OCI-LY7 (cell line): ENCODE data around the gene KDM3B. TPM values are rescaled to one million over a fixed set of nuclear protein-coding genes. Genes with fewer than 3 reads are reported as not detected.

Source experiments
- BruUV-seq: library from RNA; stranded (reverse); fragments of 400-500 nt; replicated peaks from 2 replicates; lab custom pipeline; 2021; lab: Mats Ljungman, UMichigan
- CTCF ChIA-PET: fragments of 300-600 bp; sonication (Branson Sonifier 250); formaldehyde crosslinking; loops from one replicate; lab custom pipeline; 2022; ENCODE audit warnings: antibody characterized with exemption; ENCODE audit not compliant: unreplicated experiment; lab: Charles Lee
- POLR2A ChIA-PET: fragments of 300-600 bp; sonication (Branson Sonifier 250); formaldehyde crosslinking; loops from one replicate; lab custom pipeline; 2022; ENCODE audit warnings: antibody characterized with exemption; lab: Charles Lee
- DNase-seq: peaks from one replicate; pipeline ENCODE4 v3.0.0-alpha.2; 2015; ENCODE audit warnings: low spot score
- H2AFZ ChIP-seq: fragments of 200-600 bp; sonication (generic), shearing (Covaris generic); 2 replicates; pipeline ENCODE4 v1.6.1; 2014; ENCODE audit warnings: mild to moderate bottlenecking, antibody characterized with exemption, low read length, moderate library complexity
- H3K27ac ChIP-seq: fragments of 200-600 bp; sonication (generic); 2 replicates; pipeline ENCODE4 v1.5.1; 2014; ENCODE audit warnings: mixed run types, low read depth, mild to moderate bottlenecking, moderate library complexity, low read length, inconsistent platforms; ENCODE audit not compliant: poor library complexity, severe bottlenecking
- H3K36me3 ChIP-seq: fragments of 200-600 bp; sonication (generic); 2 replicates; pipeline ENCODE4 v1.6.1; 2014; ENCODE audit warnings: mild to moderate bottlenecking, antibody characterized with exemption, low read length, moderate library complexity, mixed read lengths; ENCODE audit not compliant: insufficient read depth
- H3K4me1 ChIP-seq: fragments of 200-600 bp; sonication (generic); 2 replicates; pipeline ENCODE4 v1.5.1; 2014; ENCODE audit warnings: mild to moderate bottlenecking, low read length; ENCODE audit not compliant: insufficient read depth, poor library complexity, severe bottlenecking
- H3K4me2 ChIP-seq: fragments of 200-600 bp; sonication (generic); 2 replicates; pipeline ENCODE4 v1.6.1; 2014; ENCODE audit warnings: mild to moderate bottlenecking, low read length
- H3K4me3 ChIP-seq: fragments of 200-600 bp; sonication (generic); 2 replicates; pipeline ENCODE4 v1.5.1; 2014; ENCODE audit warnings: mild to moderate bottlenecking, low read depth, low read length; ENCODE audit not compliant: poor library complexity, severe bottlenecking
- H3K79me2 ChIP-seq: fragments of 200-600 bp; sonication (generic); 2 replicates; pipeline ENCODE4 v1.6.1; 2016; ENCODE audit warnings: low read depth, mild to moderate bottlenecking, low read length, moderate library complexity, mixed read lengths; ENCODE audit not compliant: insufficient read depth
- H3K9me2 ChIP-seq: fragments of 200-600 bp; sonication (generic); 2 replicates; pipeline ENCODE4 v1.6.1; 2016; ENCODE audit warnings: mild to moderate bottlenecking, low read length, mixed read lengths; ENCODE audit not compliant: insufficient read depth
- H3K9me3 ChIP-seq: fragments of 200-600 bp; sonication (generic); 2 replicates; pipeline ENCODE4 v1.6.1; 2014; ENCODE audit warnings: mild to moderate bottlenecking, mixed run types, low read length, mixed read lengths
- H4K20me1 ChIP-seq: fragments of 200-600 bp; sonication (generic); 2 replicates; pipeline ENCODE4 v1.6.1; 2014; ENCODE audit warnings: mild to moderate bottlenecking, antibody characterized with exemption, low read length, moderate library complexity, mixed read lengths; ENCODE audit not compliant: insufficient read depth
- CTCF ChIP-seq: fragments of 200-600 bp; sonication (generic); conservative IDR thresholded peaks from 2 replicates; pipeline ENCODE4 v1.5.1; 2014; ENCODE audit warnings: mild to moderate bottlenecking, antibody characterized with exemption, low read length, moderate library complexity, mixed read lengths
- EZH2phosphoT487 ChIP-seq: fragments of 200-600 bp; sonication (generic); IDR thresholded peaks from 2 replicates; pipeline ENCODE4 v1.6.1; 2018; ENCODE audit warnings: low read depth, borderline replicate concordance, mild to moderate bottlenecking, mixed run types, antibody characterized with exemption, low read length, moderate library complexity, mixed read lengths
- intact Hi-C: fragments of 100-400 bp; cut with micrococcal nuclease; formaldehyde crosslinking; loops from one replicate; pipeline ENCODE4 v1.10.0; 2022; ENCODE audit not compliant: unreplicated experiment
- total RNA-seq, 2 experiments: library from RNA; depleted of rRNA in 1 of 2; stranded (reverse); fragments of >200 nt in 1 of 2; shearing (Covaris generic) in 1 of 2; gene quantifications; 2 replicates each; pipeline ENCODE4 v1.2.3, GENCODE V29; 2014 to 2022

Gene KDM3B
- total RNA-seq, 2 experiments from 2014 or later = 51.1 to 64.8 TPM

GRCh38 chr5:138463419-138464007, 111.0 kb downstream of the KDM3B start:
- peak overlapping the region; percentile 48 for H3K27ac ChIP-seq
- H3K4me1 ChIP-seq = peaks cover 38% of the 10 kb centered on the region
- no peaks in the 10 kb centered on the region for H3K9me2 ChIP-seq
- H4K20me1 ChIP-seq = no peaks in the 10 kb centered on the region
- no TSS peak for BruUV-seq
- H3K4me2 ChIP-seq = peak overlapping the region; percentile 91
- POLR2A ChIA-PET = no interaction called here
- H3K4me3 ChIP-seq = peak overlapping the region; percentile 74
- no peak for DNase-seq
- TF ChIP-seq EZH2phosphoT487 (no peak), CTCF (no peak)
- no peaks in the 10 kb centered on the region for H3K36me3 ChIP-seq
- H2AFZ ChIP-seq = peak overlapping the region; percentile 93; the same call in 1 of the 2 replicates
- no peaks in the 10 kb centered on the region for H3K79me2 ChIP-seq
- CTCF ChIA-PET = interaction anchor here (0.6 kb wide), 1 partner anchor 9 kb away, joined by 3 read pairs; no protein-coding TSS in a partner anchor
- no peaks in the 10 kb centered on the region for H3K9me3 ChIP-seq
- intact Hi-C loops = loop anchor here (1.0 kb wide), 3 partner anchors 29 to 80 kb away; partner anchors contain the start of gene ETF1

- H3K4me2 ChIP-seq = peak overlapping the region; percentile 91
- POLR2A ChIA-PET = no interaction called here
- TF ChIP-seq EZH2phosphoT487 (no peak), CTCF (peak; percentile 85)
- no peaks in the 10 kb centered on the region for H3K79me2 ChIP-seq
- H4K20me1 ChIP-seq = no peaks in the 10 kb centered on the region
- H3K4me1 ChIP-seq = peaks cover 34% of the 10 kb centered on the region
- peak; percentile 95 for DNase-seq
- H3K27ac ChIP-seq = peak overlapping the region; percentile 76
- CTCF ChIA-PET = no interaction called here
- no peaks in the 10 kb centered on the region for H3K9me2 ChIP-seq
- peak overlapping the region; percentile 93 for H2AFZ ChIP-seq
- no peaks in the 10 kb centered on the region for H3K36me3 ChIP-seq
- H3K9me3 ChIP-seq = no peaks in the 10 kb centered on the region
- peak overlapping the region; percentile 74 for H3K4me3 ChIP-seq
- intact Hi-C loops = loop anchor here (1.0 kb wide), 3 partner anchors 28 to 79 kb away; partner anchors contain the start of gene ETF1
- TSS peak; percentile 73 for BruUV-seq
Observed at GRCh38 chr5:138464008-138464387, 111.5 kb downstream of the KDM3B start.
